Mucosa of rectum (tissue), 2 donors: ENCODE results near the gene FOXA1.

ENCODE experiments used
- H3K27ac ChIP-seq, 2 donors: one replicate each; pipeline ENCODE4 v1.7.0; 2013; ENCODE audit warnings: inconsistent platforms in 2 of 2, low read depth in 2 of 2, low read length in 2 of 2
- H3K27me3 ChIP-seq, 2 donors: one replicate each; pipeline ENCODE4 v1.7.0; 2013; ENCODE audit warnings: low read length in 2 of 2; ENCODE audit not compliant: control insufficient read depth in 2 of 2, insufficient read depth in 2 of 2
- H3K36me3 ChIP-seq, 2 donors: one replicate each; pipeline ENCODE4 v1.7.0; 2013; ENCODE audit warnings: low read length in 2 of 2; ENCODE audit not compliant: control insufficient read depth in 2 of 2, insufficient read depth in 2 of 2
- H3K4me1 ChIP-seq, 2 donors: one replicate each; pipeline ENCODE4 v1.7.0; 2013; ENCODE audit warnings: low read length in 2 of 2, mild to moderate bottlenecking in 1 of 2; ENCODE audit not compliant: control insufficient read depth in 2 of 2, insufficient read depth in 2 of 2
- H3K4me3 ChIP-seq, 2 donors: one replicate each; pipeline ENCODE4 v1.7.0; 2013; ENCODE audit warnings: low read length in 2 of 2
- H3K9ac ChIP-seq, 2 donors: one replicate each; pipeline ENCODE4 v1.7.0; 2013; ENCODE audit warnings: low read length in 2 of 2, low read depth in 1 of 2, mild to moderate bottlenecking in 1 of 2
- H3K9me3 ChIP-seq, 2 donors: one replicate each; pipeline ENCODE4 v1.7.0; 2013; ENCODE audit warnings: low read length in 2 of 2; ENCODE audit not compliant: control insufficient read depth in 2 of 2
- donor health status: healthy.
- donor health status: Normal muscosa, but diverticular disease.

Gene FOXA1

GRCh38 chr14:37539992-37540391 lies 55.1 kb downstream of the FOXA1 start:
- H3K9ac ChIP-seq: no peak overlapping the region
- H3K4me3 ChIP-seq: no peak overlapping the region
- H3K36me3 ChIP-seq: no peaks in the 10 kb centered on the region
- no peaks in the 10 kb centered on the region for H3K4me1 ChIP-seq
- H3K27ac ChIP-seq: no peak overlapping the region
- no peaks in the 10 kb centered on the region for H3K9me3 ChIP-seq
- no peaks in the 10 kb centered on the region for H3K27me3 ChIP-seq
